Stimulated activated CD4-positive, alpha-beta T cell treated with anti-CD3 and anti-CD28 coated beads, Interleukin-12 subunit alpha, Interleukin-12 subunit beta, amount 100 ng/mL, for 4 hours (primary cell): ENCODE results near the gene PTPRM.
"Not testable (repeated sequence)": the region's sequence is repeated elsewhere in the genome, so short reads cannot be mapped to it uniquely, and the experiment has no call there.

ENCODE experiments used
- DNase-seq: peaks from one replicate; pipeline ENCODE4 v3.0.0-alpha.2; 2020

PTPRM gene

DNA sequence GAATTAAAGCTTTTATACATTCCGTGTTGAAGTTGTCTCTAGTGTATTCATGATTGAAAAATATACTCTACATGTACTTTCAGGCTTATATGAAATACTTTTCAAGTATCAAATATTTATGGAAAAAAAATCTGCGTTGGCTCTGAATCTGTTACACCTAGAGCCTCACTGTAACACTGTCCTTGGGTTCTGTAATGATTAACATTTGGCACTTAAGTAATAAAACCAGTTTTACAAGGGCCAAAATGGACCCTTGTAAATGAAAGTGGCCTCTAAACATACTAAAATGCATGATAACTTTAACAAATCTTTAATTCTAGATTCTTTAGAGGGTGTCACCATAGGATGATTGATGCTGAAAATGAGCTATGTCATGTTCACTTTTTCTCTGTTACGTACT lies 162.8 kb downstream of the PTPRM start:
- DNase-seq, result no peak

DNA sequence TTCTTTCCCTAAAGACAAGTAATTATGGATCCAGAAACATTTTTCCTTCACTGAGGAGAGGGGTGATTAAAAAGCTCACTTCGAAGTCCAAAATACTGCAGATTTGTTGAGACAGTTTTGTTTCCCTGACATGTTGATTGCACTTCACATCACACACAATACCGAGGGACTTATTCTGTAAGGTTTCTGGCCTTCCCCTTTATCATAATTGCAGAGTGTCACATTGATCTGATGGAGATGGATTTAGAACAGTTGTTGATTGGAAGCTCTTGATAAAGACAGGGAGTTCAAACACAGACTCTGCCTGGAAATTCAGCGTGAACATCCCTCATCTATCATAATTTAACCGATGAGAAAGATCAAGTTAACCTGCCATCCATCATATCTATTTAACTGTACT lies 163.6 kb downstream of the PTPRM start:
- DNase-seq, result no peak

DNA sequence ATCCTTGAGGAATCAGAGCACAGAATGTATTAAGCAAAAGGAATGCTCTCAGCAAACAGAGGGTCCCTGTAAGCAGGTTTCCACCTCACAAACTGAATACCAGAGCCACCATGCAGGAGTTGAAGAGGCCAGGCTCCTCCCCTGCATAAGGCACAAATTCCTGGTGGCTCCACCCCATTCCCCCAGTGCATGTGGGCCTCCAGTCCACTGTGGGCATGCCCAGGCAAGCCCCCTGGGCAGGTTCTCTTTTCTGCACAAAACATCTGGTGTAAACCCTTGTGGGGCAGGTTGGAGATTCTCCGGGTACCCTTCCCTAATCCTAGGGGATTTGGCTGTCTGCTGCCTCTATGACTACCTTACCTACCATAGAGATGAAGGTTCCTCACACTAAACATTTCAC lies 166.5 kb downstream of the PTPRM start:
- no peak for DNase-seq

DNA sequence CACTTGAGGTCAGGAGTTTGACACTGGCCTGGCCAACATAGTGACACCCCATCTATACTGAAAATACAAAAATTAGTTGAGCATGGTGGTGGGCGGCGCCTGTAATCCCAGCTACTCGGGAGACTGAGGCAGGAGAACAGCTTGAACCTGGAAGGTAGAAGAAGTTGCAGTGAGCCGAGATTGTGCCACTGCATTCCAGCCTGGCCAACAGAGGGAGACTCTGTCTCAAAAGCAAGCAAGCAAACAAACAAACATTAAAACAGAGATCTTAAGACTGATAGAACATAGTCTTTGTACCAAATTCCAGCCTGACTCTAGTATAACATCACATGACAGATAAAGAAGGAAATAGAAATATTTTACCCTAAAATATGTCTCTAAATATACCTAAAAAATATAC lies 168.1 kb downstream of the PTPRM start:
- DNase-seq, result no peak

DNA sequence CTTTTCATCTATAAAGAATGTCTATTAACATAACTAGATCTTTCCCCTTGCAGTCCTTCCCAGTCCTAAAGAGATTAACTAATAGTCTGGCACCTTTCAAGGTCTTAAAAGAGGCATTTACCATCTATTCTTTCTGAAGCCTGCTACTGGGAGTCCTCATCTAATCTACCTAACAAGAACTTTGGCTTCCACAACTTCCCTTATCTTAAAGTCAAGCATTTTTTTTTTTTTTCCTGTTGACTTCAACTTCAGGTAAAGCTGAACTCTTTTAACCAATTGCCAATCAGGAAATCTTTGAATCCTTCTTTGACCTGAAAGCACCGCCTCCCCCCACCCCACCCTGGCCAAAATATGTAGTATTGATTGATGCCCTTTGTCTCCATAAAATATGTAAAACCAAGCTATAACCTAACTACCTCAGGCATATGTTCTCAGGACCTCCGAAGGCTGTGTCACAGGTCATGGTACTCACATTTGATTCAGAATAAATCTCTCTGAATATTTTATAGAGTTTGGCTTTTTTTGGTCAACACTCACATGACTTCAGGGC lies 168.6 kb downstream of the PTPRM start:
- no peak for DNase-seq

DNA sequence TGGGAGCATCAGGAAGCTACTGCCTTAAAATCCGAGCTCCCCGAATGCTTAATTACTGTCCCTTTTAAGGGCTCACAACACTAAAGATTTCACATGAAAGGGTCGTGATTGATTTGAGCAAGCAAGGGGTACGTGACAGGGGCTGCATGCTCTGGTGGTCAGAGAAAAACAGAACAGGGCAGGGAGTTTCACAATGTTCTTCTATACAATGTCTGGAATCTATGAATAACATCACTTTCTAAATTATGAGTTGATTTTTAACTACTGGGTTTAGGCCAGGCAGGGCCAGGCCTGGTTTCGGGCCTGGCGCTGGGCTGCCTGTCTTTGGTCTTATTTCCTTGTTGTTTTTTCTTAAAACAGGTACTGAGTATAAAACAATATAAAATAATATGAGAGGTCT lies 169.4 kb downstream of the PTPRM start:
- not testable (repeated sequence) for DNase-seq

DNA sequence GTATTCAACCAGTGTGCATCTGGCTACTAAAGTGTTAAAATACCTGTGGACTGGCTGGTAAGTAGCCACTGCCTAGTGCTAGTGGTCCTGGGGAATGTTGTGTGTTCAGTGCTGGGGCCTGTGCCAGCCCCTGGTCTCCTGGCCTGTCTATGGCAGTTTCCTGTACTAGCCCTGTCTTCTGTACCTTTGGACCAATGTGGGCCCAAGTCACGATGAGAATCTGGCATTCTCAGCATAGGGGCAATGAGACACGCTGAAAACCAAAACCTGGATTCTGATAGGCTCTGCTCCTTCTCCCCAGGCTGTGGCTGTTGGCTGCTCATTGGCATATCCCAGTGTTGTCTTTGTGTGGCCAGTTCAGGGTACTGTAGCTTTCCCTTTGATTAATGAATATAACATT lies 170.4 kb downstream of the PTPRM start:
- no peak for DNase-seq

DNA sequence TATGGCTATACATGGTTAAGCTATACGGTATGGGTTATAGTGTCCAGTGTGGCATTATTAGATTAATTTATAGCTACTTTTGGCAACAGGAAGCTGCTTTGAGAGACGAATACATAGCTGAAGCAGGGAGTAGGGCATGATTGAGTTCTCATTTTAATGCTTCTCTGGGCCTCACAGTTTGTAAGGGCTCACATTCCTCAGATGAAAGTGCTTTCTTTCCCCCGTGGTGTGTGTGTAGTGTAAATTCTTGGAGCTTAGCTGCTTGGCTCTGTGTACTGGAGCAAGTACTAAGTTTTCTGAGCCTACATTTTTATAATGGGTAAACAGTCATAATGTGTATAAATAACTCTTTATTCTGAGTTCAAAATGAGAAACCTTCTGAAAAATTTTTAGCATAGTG lies 173.7 kb downstream of the PTPRM start:
- DNase-seq, result no peak

DNA sequence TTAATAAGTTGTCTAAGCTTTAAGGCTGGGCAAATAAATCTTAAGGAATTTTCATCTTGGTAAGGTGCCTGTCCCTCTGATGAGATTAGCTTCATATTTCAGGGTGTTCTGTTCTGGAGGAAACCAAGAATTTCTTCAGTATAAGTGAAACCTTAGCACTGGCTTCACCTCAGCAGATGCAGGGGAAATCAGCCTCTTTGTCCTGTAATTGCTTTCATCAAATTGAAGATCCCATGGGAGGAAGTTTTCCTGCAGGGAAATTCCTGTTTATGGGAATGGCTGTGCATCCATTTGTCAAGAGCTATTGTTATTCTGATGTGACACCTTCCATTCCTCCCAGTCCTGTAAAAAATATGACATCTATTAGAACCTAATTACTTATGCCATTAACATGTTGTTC lies 174.5 kb downstream of the PTPRM start:
- no peak for DNase-seq

DNA sequence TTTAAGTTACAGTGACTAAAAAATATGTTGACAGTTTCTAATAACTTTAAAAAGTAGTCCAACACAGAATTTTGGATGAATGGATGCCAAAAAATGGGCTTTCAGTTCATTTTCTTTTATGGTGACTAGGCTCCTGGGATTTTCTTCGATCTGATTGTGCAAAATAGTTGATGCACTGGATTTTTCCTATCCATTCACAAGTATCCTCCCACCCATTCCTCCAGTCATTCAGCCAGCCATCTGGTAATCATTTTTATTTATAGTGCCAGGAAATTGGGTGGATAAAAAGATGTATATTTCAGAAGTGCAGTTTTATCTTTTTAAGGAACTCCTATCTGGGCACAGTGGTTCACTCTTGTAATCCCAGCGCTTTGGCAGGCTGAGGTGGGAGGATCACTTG lies 175.1 kb downstream of the PTPRM start:
- no peak for DNase-seq

DNA sequence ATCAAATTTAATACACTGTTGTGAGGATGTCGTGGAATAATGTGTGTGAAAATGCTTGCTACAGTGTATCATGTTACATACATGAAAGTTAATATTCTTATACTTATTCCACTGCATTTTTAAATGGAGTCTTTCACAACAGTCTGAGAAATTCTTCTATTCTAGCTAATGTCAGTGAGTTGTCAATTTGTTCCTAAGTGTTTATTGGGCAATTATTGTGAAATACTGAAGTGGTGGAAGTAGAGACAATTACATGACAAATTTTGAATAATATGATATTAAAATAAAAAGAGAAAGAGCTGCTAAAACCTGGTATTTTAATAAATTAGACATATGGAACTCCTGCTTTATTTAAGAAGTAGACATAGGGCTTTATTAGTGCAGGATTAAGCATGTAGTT lies 176.1 kb downstream of the PTPRM start:
- DNase-seq, result no peak

DNA sequence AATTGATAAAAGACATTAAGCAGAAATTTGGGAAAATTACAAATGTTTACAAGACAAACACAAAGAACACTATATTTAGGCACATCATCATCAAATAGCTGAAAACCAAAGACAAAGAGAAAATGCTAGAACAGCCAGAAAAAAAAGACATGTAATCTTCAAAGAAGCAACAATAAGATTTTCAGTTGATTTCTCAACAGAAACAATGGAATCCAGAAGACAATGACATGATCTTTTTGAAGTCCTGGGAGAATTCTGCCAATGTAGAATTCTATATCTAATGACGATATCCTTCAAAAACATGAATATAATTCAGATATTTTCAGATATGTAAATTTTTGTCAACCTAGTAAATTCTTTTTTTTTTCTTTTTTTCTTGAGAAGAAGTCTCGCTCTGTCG lies 179.0 kb downstream of the PTPRM start:
- DNase-seq, result no peak

DNA sequence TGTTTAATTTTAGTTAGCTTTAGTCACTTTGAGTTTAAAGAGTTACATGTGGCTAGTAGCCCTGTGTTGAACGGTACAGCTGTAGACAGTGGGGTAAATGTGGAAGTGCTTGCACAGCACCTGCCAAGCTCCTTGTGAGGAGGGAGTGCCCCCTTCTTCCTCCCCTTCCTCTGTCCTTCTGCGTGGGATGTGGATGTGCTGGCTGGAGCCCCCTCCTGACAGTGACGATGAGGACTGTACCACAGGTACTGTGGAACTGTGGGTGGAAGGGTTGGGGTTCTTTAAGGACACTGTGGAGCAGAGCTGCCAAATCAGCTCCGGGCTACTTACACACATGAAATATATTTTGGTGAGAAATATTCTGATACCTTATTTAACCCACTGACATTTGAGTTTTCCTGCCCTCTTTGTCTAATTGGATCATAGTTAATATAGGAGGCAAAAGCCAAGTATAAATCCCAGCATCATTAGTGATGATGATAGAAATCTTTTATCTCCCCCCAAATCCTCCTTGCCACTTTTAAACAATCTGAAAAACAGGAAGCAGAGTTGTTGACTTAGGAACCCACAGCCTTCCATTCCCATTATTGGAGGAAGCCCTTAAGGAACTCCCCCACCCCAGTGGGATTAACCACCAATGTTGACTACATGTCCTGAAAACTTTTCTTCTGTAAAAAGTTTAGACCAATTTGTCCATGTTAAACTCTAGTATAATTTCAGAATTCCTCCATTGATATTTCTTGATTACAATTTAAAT lies 181.3 kb downstream of the PTPRM start:
- no peak for DNase-seq

DNA sequence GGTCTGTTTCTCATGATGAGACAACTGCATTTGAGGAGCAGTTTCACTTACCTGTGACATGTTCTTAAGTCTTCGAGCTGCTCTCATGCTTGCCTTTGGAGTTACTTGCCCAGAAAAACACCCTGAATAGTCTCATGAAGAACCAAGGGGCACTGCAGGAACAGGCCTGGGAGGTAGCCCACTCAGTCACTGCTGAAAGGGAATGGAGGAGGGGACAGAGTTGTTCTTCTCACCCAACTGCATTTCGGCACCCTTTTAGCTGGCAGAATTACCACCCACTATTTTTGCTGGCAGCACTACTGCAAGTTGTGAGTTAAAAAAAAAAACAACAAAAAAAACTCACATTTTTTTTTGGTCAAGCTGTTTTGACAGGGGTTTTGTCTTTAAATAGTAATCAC lies 181.9 kb downstream of the PTPRM start:
- no peak for DNase-seq

DNA sequence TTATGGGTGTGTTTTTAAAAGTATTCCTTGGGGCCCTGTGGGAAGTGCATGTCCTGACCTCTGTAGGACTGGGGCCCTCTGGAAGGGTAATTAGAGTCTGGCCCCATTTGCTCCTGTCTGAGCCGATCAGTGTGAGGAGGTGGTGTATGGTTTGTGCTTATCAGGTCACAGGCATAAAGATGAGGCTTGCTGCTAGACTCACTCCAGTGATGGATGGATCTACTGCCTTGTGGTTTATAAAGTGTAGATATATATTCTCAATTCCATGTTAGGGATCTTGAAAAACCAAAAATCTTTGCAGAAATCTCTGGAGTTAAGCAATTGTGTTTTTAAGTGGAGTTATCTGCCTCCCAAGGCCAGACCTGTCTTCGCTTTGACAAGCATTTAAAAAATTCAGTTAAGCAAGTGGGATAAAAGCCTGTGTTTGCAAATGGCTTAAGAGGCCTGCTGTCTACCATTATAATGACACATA lies 182.4 kb downstream of the PTPRM start:
- DNase-seq, result no peak

DNA sequence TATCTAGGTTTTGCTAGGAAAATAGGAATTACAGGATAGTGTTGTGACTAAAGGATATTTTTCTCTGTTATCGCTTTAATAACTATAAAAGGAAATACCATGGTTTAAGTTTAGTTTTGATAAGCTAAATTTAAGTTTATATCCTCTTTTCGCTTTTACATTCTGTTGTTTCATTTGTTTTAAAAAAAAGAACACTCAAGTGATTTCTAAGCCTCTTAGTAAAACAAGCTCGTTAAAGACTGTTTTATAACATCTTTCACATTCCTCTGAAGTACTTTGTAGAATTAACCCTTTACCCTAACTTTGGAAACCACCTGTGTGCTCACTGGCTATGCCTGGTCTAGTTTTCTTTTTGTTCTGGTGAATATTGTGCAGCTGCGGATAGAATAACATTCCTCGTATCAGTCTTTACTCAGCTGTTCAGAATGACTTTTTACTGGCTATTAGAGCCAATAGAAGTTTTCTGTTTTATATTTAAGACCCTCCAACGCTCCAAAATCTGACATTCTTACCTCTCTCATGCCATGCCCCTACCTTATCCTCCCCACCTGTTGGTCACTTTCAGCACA lies 183.1 kb downstream of the PTPRM start:
- DNase-seq, result no peak

DNA sequence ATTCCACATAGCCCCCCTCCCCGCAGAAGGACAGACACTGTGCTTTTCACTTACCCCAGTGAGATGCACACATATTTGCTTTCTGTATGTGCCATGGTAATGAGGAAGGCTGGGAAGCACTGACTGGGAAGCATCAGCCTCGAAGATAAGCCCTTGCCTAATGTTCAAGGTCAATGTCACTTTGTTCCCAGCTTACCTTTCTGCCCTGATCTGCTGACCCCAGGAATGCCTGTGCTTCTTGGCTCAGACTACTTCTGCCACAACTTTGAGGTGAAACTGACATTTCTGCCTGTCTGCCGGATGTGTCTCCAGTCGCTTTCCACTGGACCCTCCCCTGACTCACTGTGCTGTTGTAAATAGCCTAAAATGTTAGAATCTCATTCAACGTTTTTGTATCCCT lies 183.8 kb downstream of the PTPRM start:
- DNase-seq, result no peak

DNA sequence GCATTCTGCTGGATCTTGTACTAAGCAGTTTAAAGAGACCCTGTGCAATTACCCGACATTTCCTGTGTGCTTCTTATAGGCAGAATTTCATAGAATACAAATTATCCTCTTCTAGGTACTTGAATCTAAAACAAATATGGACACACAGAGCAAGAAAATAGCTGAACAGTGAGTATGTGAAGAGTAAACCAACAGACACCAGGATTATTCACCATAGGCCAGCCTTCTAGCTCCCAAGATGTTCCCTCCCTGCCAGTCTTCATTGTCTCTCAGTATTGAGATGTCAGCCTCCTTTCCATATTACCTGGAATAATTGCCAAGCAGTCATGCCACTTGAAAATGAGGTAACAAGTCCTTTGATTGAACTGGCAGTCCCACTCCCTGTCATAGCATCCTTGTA lies 187.1 kb downstream of the PTPRM start:
- no peak for DNase-seq

DNA sequence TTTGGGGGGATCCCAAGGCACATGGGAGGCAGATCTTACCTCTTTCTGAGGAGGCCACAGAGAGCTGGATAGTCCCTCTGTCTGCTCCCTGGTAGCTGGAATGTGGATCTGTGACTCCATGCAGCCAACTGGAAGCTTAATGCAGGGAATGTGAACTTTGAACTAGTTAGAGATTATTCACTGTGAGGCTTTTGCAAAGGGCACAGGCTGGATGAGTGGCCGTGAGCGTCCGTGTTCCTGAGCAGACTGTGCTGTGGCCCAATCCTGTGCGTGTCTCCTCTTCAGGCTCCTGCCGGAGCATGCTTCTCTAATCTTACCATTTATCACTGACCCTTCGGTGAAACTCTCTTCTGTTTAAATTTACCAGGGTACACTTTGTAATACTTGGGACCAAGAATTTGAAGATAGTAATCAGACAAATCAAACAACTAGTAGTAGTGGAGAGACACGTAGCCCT lies 187.6 kb downstream of the PTPRM start:
- no peak for DNase-seq

DNA sequence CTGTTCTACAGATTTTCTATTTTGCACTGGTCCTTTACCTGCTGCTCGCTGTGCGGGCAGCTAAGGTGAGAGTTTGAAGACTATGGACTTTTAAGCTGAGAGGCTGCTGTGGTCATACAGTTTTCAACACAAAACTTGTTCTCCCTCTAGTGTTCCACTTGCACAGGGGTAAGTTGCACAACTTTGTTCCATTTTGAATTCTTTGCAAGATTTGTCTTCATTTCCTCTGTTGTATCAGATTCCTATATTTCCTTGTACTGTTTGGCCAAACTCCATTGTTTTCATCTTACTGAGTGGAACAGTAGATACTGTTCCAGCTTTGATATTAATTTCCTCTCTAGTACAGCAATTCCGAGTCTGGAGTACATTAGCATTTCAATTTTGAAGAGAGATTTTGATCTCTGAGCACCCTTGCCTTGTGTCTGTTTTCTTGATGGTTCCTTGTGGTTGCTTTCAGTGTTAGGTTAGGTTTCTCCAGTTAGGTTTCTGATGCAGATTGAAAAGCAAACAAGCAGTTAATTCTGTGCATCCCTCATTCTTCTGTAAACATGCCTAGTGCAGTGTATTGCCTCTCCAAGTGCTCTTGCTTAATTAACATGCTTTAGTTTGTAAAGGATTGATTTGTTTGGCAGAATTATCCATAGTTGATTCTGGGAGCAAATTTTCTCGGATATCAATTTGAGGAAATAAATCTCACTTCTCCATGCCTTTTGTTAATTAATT lies 188.8 kb downstream of the PTPRM start:
- no peak for DNase-seq

DNA sequence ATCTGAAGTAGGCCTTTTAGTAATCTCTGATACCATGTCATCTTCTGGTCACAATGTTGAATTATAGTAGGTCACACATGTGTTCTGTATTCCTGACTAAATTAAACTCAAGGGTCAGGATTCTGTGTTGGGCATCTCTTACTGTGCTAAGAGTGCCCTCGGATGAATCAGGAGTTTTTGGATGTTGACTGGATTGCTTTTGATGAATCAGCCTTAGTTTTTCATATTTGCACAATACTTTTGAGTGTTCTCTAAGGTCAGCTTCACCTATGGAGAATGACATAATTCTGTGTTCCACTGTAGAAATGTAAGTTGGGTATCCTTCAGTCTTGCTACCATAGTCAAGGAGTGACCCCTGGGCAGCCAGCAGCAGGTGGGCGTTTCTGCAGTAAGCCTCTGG lies 190.1 kb downstream of the PTPRM start:
- no peak for DNase-seq

DNA sequence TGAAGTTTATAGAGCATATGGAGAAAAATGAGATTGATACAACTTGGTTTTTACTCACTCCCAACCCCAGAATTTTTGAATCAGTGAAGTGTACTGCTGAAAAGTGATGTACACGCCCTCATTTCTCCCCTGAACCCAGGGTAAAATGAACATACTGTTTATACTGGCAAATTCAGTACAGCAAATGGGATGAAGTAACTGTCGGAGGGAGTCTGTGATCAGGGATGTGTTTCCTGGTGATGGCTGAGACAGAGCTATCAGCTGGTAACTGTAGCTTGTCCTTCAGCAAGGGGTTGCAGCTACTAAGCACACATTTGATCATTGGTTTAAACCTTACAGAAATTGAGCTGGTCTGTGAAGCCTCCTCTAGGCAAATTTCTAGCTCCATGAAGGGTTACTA lies 191.6 kb downstream of the PTPRM start:
- DNase-seq, result no peak

DNA sequence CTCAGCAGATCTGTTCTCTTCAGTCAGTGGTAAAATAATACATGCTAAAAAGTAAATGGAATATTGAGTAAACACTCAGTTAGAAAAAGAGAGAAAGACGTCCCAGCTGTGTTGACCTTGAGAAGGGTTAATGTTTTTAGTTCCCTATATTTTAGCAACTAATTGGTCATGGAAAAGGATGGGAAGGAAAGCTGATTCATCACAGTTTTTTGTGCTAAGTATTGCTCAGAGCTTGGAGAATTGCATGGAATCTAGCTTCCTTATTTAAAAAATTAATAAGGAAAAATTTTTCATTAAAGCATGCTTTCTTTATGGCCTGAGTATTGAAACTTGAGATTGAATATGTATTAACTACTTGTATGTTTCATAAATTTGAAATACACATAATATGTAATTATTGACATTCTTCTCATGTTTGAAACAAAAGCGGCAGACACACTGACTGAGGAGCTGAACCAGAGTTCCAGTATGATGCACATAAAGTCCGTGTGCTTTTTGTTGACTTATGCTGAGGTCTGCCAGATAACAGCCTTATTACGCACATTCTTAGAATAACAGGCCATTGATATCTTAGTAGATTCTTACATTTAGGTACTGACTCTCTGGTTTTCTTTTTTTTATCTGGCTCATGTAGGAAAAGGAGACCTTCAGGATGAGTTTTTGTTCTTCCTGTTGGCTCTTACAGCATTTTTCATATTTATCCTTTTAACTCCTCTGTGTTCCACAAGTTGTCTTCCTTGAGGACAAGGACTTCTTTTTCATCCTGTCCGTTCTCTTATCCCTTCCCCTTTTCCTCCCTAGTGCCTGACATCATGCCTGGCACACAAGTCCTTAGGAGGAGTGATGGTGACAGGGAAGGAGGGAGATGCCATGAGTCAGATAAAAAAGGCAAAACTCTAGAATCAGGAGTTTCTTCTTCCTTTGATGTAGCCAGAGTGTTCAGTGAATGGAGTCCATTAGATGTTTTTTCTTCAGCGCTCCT lies 194.1 kb downstream of the PTPRM start:
- DNase-seq, result no peak
